ENCODE data around the gene ATP8A2.

Gene ATP8A2

GRCh38 chr13:25899464-25899863 lies 527.7 kb downstream of the ATP8A2 start:
- no peak for DNase-seq

GRCh38 chr13:25899952-25900351 lies 528.2 kb downstream of the ATP8A2 start:
- DNase-seq, result no peak

GRCh38 chr13:25901460-25902376 lies 529.9 kb downstream of the ATP8A2 start:
- DNase-seq, result peak; percentile 46 to 83

- DNase-seq, result no peak
Measured at GRCh38 chr13:25902455-25902854, 530.7 kb downstream of the ATP8A2 start.

- peak in 1 of 2 donors; percentile 46 for DNase-seq
Measured at GRCh38 chr13:25902891-25903341, 531.1 kb downstream of the ATP8A2 start.

GRCh38 chr13:25904830-25905229 lies 533.1 kb downstream of the ATP8A2 start:
- no peak for DNase-seq

DNA sequence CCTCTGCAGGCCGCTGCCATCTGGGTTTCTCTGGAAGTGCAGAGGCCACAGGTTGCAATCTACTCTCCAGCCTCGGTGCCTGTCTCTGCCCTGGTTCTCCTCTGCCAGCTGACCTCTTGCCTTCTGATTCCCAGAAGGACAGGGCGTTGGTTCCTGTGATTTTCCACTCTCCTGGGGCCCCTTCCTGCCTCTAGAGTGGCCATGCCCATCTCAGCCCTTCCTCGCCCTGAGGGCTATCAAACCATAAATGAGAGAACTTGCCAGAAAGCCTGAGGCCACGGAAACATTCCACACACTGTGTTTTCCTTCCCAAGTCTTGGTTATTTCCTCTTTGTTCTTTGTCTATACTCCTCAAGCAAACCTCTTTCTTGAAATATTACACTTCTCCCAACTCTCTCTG lies 533.8 kb downstream of the ATP8A2 start:
- no peak for DNase-seq

DNA sequence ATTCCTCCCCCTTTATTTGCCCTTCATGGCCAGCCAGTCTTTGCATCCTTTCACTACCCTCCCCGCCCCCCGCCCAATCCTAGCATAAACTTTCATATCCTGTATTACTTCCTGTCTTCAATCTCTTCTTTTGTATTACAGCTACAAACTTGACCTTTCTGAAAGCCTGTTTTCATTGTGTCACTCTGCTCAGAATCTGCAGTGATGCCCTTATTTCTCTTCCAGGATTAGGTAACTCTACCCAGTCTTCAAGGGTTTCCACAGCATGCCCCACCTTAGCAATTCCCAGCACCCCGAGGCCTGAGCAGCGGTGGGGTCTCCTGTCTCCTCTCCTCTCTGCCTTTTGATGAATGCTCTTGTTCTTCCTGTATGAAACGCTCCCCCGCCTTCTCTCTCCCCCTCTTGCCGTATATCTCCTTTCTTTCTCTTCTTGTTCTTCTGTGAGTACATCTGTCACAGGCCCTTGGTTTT lies 534.5 kb downstream of the ATP8A2 start:
- peak in 1 of 2 donors; percentile 12 for DNase-seq

DNA sequence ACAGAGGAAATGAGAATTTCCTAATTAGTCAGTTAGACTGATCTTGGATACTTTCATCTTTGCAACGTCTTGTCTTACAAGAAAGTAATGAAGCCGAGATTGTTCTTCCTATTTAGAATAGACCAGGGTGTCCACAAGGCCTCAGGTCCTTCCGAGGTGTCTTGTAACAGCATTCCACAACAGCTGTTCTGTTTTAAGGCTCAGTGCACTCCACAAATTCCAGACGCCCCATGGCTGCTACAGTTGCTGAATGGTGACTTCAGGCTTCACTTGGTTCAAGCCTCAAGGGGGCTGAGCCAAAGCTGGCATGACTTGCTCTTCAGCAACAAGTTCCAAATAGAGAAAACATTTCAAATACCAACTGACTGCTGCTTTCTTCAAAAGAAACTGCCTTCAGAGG lies 536.6 kb downstream of the ATP8A2 start:
- DNase-seq, result no peak

GRCh38 chr13:25910243-25910642 lies 538.5 kb downstream of the ATP8A2 start:
- no peak for DNase-seq

DNA sequence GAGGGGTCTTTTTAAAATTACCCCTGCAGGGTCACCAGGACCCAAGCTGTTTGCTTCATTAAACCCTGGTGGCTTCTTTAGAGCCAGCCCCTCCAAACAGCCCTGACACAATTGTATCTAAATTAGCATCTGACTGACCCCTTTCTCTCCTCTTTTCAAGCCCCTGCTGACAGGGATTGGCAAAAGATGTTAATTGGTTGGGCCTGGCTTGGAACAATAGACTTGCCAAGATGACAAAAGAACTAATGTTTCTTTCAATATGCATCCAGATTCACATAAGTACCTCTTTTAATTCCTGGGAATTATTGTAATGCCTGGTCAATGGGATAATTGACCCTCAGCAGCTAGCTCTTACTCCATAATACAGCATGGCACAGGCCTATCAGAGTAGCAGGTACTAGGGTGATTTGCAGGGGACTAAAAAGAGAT lies 539.2 kb downstream of the ATP8A2 start:
- no peak for DNase-seq

DNA sequence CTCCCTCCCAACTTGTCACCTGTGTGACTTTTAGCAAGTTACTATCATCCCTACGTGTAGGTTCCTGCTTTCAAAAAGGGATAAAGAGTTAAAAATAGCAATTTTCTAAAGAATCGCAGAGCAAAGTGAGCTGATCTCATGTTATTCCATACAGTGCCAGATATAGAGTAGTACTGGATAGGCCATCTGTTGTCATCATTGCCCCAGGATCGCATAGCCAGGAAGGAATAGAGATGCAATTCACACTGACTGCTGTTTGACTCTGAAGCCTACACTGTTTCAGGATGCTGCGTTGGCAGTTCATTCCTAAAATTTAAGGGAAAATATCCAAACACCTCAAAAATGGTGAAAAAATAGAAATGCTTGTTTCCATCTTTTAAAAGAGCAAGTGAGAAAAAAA lies 541.2 kb downstream of the ATP8A2 start:
- no peak for DNase-seq

DNA sequence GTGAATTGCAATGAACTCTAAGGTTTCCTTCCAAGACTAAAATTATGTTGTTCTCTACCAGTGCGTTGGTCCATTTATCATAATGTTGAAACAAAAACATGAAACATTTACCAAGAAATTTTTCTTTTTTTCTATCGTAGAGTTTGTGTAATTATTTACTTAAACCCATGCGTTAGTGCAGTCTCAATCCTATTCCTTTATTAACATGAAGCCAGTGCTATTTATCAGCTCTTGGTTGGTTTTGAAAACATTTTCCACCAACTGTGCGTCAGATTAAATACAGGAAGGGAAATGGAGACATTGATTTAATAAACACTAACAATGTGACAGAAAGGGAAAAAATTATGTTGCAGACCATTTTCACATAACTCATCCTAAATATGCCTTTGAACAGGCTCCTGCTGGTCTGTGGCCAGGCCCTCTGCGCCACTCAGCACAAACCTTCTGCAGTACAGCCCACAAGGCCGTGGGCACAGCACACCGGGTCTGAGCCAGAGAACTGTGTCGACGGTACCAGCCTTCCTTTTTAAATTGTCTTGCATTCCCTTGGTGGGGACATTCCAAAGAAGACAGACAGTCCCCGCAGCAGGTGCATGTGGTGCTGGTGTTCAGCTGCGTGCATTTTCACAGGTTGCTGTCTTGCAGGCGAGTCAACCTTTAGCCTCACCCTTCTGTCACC lies 544.2 kb downstream of the ATP8A2 start:
- DNase-seq, result no peak

- DNase-seq, result no peak
Measured at GRCh38 chr13:25920277-25920676, 548.5 kb downstream of the ATP8A2 start.

DNA sequence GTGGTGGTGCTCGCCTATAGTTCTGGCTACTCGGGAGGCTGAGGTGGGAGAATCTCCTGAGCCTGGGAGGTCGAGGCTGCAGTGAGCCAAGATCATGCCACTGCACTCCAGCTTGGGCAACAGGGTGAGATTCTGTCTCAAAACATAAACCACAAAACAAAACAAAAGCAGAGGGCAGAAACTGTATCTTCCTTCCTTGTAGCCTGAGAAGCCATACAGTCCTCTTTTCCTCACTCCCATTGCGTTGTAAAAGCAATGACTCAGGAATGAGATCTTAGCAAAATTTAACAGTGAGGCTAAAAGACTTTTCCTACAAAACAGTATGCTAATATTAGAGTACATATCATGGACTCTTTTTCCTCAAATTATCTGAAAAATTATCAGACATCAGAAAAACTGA lies 549.2 kb downstream of the ATP8A2 start:
- no peak for DNase-seq

GRCh38 chr13:25922376-25922775 lies 550.6 kb downstream of the ATP8A2 start:
- DNase-seq, result no peak

DNA sequence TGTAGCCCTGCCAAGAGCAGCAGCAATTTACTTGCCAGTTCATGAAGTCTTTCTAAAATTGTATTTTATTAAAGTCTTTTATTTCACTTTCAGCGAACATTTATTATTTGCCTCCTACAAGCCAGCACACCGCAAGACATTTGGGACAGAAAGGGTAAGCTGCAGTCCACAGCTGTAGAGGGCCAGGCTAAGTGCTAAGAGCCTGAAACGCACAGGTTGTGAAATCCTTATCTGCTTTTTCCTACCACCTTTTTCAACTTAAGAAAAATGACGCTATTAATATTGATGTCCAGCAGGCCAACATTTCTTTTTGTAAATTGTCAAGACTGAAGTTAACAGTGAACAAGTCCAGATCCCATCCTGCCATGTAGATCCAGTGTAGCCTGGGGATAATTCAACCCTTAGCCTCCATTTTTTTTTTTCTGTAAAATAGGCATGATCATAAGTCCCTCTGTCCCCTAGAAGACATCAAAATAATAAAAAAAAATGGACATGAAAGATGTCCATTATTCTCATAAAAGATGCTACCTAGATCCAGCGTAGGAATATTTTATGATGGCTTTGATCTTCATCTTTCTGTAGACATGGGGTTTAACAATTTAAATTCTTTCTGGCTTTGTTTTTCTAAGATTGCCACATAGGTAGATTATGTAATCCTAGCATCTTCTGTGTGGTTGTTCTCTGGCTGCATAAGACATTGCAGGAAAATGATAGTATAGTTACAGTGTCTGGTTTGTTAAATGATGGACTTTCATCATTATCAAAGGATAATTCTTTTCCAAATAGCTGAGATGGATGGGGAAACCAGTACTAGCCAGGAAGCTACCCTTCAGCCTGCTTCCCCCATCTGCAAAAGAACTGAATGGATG lies 551.7 kb downstream of the ATP8A2 start:
- DNase-seq, result no peak

- no peak for DNase-seq
Measured at GRCh38 chr13:25927363-25927762, 555.6 kb downstream of the ATP8A2 start.

DNA sequence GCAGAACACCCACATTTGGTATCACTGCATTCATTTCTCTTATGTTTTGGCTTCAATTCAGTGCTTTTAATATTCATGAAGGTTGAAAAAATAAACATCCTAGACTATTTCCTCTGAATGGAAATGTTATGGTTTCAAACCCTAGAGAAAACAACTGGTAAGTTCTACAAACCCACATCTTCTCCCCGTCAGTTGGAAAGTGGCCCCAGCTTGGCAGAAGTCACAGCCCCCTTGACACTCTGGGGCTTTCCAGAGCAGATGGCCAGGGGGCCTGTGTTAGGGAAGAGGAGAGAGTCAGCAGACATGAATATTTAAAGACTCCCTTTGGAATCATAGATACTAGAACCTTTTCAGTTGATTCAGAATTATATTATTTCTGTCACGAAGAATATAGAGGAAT lies 556.2 kb downstream of the ATP8A2 start:
- DNase-seq, result no peak

GRCh38 chr13:25928941-25929505 lies 557.2 kb downstream of the ATP8A2 start:
- DNase-seq, result no peak

- DNase-seq, result no peak
Measured at GRCh38 chr13:25929816-25930215, 558.0 kb downstream of the ATP8A2 start.

- no peak for DNase-seq
Measured at GRCh38 chr13:25930653-25931052, 558.9 kb downstream of the ATP8A2 start.

- no peak for DNase-seq
Measured at GRCh38 chr13:25932365-25932764, 560.6 kb downstream of the ATP8A2 start.

Data from CD4-positive, alpha-beta T cell treated with Interferon alpha-2 for 1 hour (primary cell).